Loucy (cell line): ENCODE results near the gene NRCAM.

Source experiments
- H2AFZ ChIP-seq: fragments of 200-600 bp; sonication (generic); 2 replicates; pipeline ENCODE4 v1.6.0; 2016; ENCODE audit warnings: antibody characterized with exemption, mild to moderate bottlenecking, low read length, moderate library complexity
- H3F3A ChIP-seq: fragments of 200-600 bp; 2 replicates; pipeline ENCODE4 v1.6.0; 2016; ENCODE audit warnings: antibody characterized with exemption, low read depth, mild to moderate bottlenecking
- H3K27me3 ChIP-seq: fragments of 200-600 bp; sonication (generic); 2 replicates; pipeline ENCODE4 v1.6.1; 2014; ENCODE audit warnings: low read length, mild to moderate bottlenecking; ENCODE audit not compliant: insufficient read depth, poor library complexity, severe bottlenecking
- H3K36me3 ChIP-seq: fragments of 200-600 bp; sonication (generic); 2 replicates; pipeline ENCODE4 v1.6.1; 2016; ENCODE audit warnings: low read length; ENCODE audit not compliant: insufficient read depth
- H3K4me1 ChIP-seq: fragments of 200-600 bp; sonication (generic); 2 replicates; pipeline ENCODE4 v1.5.1; 2014; ENCODE audit warnings: low read length, mild to moderate bottlenecking; ENCODE audit not compliant: insufficient read depth, poor library complexity, severe bottlenecking
- H3K4me2 ChIP-seq: fragments of 200-600 bp; sonication (generic); 2 replicates; pipeline ENCODE4 v1.6.0; 2014; ENCODE audit warnings: antibody characterized with exemption, low read length, low read depth, mild to moderate bottlenecking; ENCODE audit not compliant: poor library complexity, severe bottlenecking
- H3K4me3 ChIP-seq: fragments of 200-600 bp; sonication (generic); 2 replicates; pipeline ENCODE4 v1.5.1; 2014; ENCODE audit warnings: low read length, mild to moderate bottlenecking, mixed read lengths; ENCODE audit not compliant: poor library complexity, severe bottlenecking
- H3K79me2 ChIP-seq: fragments of 200-600 bp; sonication (generic); 2 replicates; pipeline ENCODE4 v1.6.1; 2014; ENCODE audit warnings: low read length; ENCODE audit not compliant: insufficient read depth
- H3K9ac ChIP-seq: fragments of 200-600 bp; sonication (generic); 2 replicates; pipeline ENCODE4 v1.6.0; 2014; ENCODE audit warnings: mild to moderate bottlenecking, low read depth, low read length, moderate library complexity; ENCODE audit not compliant: poor library complexity, severe bottlenecking
- H3K9me2 ChIP-seq: fragments of 200-600 bp; sonication (generic); replicated peaks from 2 replicates; pipeline ENCODE4 v1.6.1; 2016; ENCODE audit warnings: low read depth, low read length, mixed read lengths
- H3K9me3 ChIP-seq: fragments of 200-600 bp; sonication (generic); 2 replicates; pipeline ENCODE4 v1.6.1; 2014; ENCODE audit warnings: mild to moderate bottlenecking, antibody characterized with exemption, low read length, low read depth; ENCODE audit not compliant: insufficient read depth
- H4K20me1 ChIP-seq: fragments of 200-600 bp; sonication (generic); 2 replicates; pipeline ENCODE4 v1.6.0; 2014; ENCODE audit warnings: antibody characterized with exemption, low read length, mild to moderate bottlenecking; ENCODE audit not compliant: insufficient read depth, poor library complexity, severe bottlenecking
- EZH2phosphoT487 ChIP-seq: fragments of 200-600 bp; IDR thresholded peaks from 2 replicates; pipeline ENCODE4 v1.6.1; 2018; ENCODE audit warnings: antibody characterized with exemption, mild to moderate bottlenecking, moderate library complexity, borderline replicate concordance
- TF ChIP-seq, protein P1 (sequence below): fragments of 200-600 bp; sonication (generic); conservative IDR thresholded peaks from 2 replicates; pipeline ENCODE4 v1.5.1; 2014; ENCODE audit warnings: mild to moderate bottlenecking, antibody characterized with exemption, low read length

NRCAM gene

GRCh38 chr7:108244110-108244509 lies 212.1 kb downstream of the NRCAM start:
- Histone ChIP-seq H3K4me1 (no peaks in the 10 kb centered on the region), H3K79me2 (no peaks in the 10 kb centered on the region)
- TF ChIP-seq, protein P1, sequence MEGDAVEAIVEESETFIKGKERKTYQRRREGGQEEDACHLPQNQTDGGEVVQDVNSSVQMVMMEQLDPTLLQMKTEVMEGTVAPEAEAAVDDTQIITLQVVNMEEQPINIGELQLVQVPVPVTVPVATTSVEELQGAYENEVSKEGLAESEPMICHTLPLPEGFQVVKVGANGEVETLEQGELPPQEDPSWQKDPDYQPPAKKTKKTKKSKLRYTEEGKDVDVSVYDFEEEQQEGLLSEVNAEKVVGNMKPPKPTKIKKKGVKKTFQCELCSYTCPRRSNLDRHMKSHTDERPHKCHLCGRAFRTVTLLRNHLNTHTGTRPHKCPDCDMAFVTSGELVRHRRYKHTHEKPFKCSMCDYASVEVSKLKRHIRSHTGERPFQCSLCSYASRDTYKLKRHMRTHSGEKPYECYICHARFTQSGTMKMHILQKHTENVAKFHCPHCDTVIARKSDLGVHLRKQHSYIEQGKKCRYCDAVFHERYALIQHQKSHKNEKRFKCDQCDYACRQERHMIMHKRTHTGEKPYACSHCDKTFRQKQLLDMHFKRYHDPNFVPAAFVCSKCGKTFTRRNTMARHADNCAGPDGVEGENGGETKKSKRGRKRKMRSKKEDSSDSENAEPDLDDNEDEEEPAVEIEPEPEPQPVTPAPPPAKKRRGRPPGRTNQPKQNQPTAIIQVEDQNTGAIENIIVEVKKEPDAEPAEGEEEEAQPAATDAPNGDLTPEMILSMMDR, result no peak
- no peak for TF ChIP-seq EZH2phosphoT487

DNA sequence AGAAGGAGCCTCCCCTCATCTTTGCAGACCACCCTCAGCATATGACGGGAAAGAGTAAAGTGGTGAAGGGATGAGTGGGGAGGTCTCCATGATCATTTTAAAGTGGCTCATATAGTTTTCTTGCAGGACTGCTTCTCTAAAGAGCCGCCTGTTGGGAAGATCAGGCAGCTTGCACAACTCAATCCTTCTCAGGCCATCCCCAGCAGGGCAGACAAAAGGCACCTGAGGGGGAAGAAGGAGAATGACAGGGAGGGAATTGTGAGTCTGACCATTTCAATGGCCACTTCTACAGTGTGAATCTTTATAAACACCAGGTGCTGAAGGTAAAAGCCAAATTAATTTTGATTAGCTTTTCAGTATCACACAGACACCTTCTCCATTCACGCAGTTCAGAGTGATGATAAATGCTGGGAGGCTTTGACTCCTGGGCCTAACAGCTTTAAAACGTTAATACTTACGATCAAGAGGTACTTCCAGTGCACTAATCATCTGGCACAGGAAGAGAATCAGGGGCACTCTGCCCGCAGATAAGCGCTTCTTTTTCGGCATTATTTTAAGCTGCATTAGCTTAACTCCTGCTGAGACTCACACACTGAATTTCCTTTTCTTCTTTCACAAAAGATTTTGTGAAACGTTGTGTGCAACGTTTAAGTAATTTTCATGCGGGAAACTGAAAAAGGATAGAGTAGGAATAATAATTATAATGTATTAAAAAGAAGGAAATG lies 216.6 kb downstream of the NRCAM start:
- no peak overlapping the region for H2AFZ ChIP-seq
- no peaks in the 10 kb centered on the region for H3K79me2 ChIP-seq
- H4K20me1 ChIP-seq, result no peaks in the 10 kb centered on the region
- H3F3A ChIP-seq, result no peaks in the 10 kb centered on the region
- no peaks in the 10 kb centered on the region for H3K27me3 ChIP-seq
- no peaks in the 10 kb centered on the region for H3K36me3 ChIP-seq
- H3K4me1 ChIP-seq, result peaks cover 6% of the 10 kb centered on the region
- H3K4me3 ChIP-seq, result no peak overlapping the region
- TF ChIP-seq EZH2phosphoT487, result no peak
- TF ChIP-seq, protein P1, result no peak
- H3K9ac ChIP-seq, result no peak overlapping the region
- no peaks in the 10 kb centered on the region for H3K9me2 ChIP-seq
- H3K9me3 ChIP-seq, result no peaks in the 10 kb centered on the region
- H3K4me2 ChIP-seq, result no peak overlapping the region

More at GRCh38 chr7:108244110-108244509, 212.1 kb downstream of the NRCAM start:
- no peak overlapping the region for H3K4me2 ChIP-seq
- no peaks in the 10 kb centered on the region for H3K36me3 ChIP-seq
- no peak overlapping the region for H3K4me3 ChIP-seq
- no peaks in the 10 kb centered on the region for H3K9me2 ChIP-seq
- H3F3A ChIP-seq, result no peaks in the 10 kb centered on the region
- no peak overlapping the region for H3K9ac ChIP-seq
- H3K27me3 ChIP-seq, result no peaks in the 10 kb centered on the region
- no peak overlapping the region for H2AFZ ChIP-seq
- no peaks in the 10 kb centered on the region for H3K9me3 ChIP-seq
- no peaks in the 10 kb centered on the region for H4K20me1 ChIP-seq

DNA sequence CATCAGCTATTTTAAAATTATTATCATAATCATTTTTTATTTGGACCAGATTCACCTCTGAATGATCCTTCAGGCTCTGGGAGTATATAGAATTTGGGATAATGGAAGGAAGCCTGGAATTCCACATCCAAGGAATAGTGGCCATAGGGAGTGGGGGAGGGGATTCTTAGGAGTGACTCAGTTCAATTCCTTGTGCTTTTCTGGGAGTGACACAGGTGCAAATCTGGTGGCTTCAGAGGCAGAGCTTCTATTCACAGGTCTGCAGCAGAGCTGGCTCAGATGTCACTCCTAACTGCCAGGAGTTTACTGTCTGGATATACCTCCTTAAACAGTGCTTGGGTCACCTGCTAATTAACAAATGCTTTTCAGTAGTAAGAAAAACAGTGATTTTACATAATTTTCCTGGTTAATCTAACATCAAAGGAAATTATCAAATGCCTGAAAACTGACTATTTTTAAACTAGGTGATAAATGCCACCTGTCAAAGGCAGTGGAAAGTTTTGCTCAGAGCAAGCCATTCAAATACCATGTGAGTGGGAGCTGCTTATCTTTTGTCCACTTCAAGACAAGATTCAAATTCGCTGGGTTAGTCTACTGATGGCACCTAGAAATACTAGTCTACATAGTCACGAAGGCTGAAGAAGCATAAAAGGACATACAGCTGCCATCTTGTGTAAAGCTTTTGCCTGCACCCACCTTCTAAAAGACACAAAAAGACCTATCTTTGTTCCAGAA lies 219.4 kb downstream of the NRCAM start:
- Histone ChIP-seq H3K27me3 (no peaks in the 10 kb centered on the region), H3K36me3 (no peaks in the 10 kb centered on the region), H3K9me2 (no peaks in the 10 kb centered on the region), H3K4me2 (no peak overlapping the region), H3K9ac (no peak overlapping the region), H3K4me3 (no peak overlapping the region), H3K9me3 (no peaks in the 10 kb centered on the region), H3K4me1 (peaks cover 6% of the 10 kb centered on the region), H3F3A (no peaks in the 10 kb centered on the region), H2AFZ (no peak overlapping the region), H3K79me2 (no peaks in the 10 kb centered on the region), H4K20me1 (no peaks in the 10 kb centered on the region)
- TF ChIP-seq EZH2phosphoT487, result no peak
- TF ChIP-seq, protein P1, result no peak
